Activated CD4-positive, alpha-beta T cell treated with anti-CD3 and anti-CD28 coated beads, Interleukin-2, amount 50 U/mL, for 24 hours (primary cell): ENCODE data around the gene PRKCQ.

Experiments used
- DNase-seq, 2 donors: peaks; one replicate each; pipeline ENCODE4 v3.0.0-alpha.2; 2020; ENCODE audit warnings: low read depth in 1 of 2, low spot score in 1 of 2

PRKCQ gene

DNA sequence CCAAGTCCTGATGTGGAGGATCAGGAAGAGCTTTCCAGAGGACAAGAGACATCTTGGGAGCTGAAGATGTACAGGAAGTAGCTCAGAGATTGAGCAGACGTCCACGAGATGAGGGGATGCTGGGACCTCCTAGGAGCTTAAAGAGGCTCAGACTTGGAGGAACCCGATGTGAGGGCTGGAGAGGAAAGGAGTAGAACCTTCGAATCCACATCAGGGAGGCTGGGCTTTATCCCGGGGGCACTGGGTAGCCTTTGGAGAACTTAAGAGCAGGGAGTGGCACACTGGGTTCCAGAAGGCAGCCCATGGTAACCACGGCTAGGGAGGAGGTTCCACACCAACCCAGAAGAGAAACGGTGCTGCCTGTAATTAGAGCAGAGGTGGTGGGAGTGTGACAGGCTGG is 10.8 kb downstream of the PRKCQ start:
- DNase-seq, result no peak

DNA sequence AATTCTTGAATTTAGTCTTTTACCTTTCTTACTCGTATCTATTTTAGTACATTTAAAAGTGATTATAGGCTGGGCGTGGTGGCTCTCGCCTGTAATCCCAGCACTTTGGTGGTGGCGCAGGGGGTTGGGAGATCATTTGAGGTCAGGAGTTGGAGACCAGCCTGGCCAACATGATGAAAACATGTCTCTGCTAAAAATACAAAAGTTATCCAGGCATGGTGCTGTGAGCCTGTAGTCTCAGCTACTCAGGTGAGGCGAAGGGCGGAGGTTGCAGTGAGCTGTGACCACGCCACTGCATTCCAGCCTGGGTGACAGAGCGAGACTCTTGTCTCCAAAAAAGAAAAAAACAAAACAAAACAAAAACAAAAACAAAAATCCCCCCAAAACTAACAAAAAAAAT is 12.2 kb downstream of the PRKCQ start:
- DNase-seq, result no peak

DNA sequence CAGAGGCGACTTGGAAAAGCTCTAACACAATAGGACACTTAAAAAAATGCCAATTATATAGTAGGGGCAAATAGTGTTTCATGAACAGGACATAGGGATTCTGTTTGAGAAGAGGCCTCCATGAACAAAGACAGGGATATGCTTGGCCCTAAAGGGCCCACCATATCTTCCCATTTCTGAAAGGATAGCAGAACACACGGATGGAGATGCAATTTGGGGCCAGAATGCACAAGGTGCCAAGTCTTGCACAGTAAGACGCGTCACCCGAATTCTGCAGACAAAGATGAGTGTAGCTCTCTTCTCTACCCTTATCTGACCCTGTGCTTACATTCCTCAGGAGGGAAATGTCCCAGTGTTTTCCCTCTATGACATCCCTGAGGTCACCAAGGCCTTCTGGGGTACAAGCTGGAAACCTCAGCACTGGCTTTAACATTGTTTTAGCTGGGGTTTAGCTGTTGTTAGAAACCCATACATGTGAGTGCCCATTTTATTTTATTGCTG is 12.8 kb downstream of the PRKCQ start:
- DNase-seq, result no peak

DNA sequence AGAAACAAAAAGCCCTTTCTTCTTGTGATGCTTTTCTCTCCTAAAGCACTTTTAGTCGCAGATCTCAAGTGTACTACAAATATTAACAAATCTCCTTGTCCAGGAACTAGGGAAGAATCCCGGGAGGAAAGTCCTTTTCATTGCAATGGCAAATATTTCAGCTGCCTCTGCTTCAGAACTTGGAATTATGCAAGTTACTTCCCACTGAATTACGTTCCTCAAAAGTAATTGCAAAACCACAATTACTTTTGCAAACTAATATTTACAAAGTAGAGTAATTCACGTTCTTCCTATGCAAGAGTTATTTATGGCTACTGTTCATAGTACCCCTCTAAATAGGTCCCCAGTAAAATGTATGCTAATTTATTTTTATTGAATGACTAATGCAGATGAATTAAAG is 14.5 kb downstream of the PRKCQ start:
- no peak for DNase-seq

DNA sequence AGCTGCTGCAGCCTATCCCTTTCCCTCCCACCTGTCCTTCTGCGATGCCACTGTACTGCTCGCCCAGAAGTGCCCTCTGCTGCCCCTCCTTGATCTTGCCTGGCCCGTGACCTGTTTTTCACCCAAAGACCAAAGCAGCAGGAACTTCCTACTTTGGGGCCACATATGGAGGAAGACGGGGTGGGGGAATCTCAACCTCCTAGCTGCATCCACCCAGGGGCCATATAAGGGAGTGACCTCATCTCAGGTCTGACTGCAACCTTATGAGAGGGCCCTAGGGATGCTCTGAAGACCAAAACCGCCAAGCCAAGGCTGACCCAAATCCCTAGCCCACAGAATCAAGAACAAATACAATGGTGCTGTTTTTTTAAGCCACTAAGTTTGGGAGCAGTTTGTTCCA is 15.7 kb downstream of the PRKCQ start:
- no peak for DNase-seq

DNA sequence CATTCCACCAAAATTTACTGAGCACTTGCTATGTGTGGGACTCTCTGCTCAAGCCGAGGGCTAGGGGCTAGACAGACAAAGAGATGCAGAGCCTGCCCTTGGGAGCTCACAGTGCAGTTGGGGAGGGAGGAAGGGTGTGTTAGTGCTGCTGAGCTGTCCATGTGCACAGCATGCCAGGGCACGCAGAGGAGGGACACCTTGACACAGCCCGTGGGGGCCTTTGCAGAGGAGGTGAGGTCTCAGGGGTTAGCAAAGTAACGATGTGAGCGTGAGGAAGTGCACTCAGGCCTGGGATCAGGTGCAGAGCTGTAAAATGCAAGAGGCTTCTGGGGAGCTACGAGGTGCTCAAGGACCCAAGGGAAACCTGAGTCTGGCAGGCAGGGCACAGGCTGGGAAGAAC is 16.3 kb downstream of the PRKCQ start:
- no peak for DNase-seq

DNA sequence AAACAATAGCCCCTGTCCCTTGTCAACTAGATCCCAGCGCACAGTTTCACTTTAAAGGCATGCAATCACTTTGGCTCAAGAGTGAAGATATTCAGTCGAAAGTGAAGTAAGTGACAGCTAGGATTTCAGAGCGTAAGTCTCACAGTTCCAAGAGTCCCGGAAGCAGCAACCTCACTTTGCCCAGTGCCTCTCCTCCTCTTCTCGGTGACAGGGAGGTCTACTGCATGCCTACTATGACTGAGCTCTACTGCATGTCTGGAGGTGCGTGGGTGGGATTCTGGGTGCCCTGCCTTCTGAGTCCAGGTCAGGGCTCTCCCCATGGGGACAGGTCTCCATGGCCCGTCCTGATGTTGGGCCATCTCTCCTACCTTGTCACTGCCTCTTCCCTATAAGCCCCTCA is 17.0 kb downstream of the PRKCQ start:
- peak in 1 of 2 donors; percentile 27 for DNase-seq

DNA sequence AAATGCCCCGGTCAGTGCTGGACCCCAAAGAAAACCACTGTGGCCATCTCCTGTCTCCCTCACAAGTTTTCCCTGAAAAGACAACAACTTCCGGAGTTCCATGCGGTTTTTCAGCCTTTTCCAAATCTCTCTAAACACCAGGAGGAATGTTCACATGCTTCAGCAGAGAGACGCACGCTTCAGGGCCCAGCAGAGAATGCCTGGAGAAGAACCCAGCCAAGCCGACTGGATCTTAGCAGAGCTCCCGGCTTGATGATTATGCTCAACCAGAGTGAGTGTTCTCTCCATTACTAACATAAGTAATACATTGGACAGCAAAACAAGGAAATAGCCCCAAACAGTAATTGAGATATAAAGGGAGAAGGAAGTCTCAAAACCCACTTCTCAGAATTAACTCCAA is 17.9 kb downstream of the PRKCQ start:
- DNase-seq, result no peak

DNA sequence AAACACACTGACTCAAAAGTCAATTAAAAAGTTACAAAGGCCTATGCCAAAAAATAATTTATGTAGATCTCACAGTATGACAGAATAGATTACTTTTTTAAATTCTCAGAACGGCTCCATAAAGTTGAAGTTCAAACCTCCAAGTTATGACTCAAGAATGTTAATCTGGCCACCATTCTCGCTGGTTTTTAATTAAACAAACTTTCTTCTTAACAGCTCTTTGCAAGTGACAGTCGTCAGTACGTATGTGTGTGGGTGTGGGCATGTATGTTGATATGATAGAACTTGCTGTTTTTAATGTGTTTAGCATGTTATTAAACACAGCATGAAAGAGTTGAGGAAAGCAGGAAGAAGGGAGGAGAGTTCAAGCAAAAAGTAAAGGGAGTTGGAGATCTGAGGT is 18.5 kb downstream of the PRKCQ start:
- no peak for DNase-seq

DNA sequence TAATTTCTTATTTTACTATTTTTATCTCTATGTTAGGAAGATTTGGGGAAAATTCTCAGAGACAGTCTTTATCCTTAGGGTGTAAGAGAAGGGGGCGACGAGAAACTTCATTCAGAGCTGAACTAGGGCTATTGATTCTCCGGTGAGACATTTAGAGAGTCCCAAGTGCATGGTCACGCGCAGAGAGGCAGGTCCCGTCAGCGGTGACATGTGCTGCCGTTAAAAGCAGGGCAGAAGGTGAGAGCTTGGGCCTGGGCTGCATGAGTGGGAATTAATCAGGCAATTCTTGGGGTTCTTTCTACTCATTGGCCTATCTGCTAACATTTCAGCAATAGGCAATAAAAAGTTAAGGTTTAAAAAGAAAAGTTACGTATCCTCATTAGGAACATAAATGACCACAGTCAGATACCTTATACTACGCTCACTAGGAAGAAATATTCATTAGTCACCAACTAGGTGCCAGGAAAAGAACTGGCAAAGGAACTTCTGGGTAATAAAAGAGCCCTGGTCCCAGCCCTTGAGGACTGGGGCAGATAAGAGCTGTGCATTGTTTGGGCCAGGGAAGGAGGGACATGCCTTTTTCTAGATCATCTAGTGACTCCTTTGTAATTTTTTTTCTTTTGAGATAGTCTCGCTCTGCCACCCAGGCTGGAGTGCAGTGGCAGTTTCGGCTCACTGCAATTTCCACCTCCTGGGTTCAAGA is 21.2 kb downstream of the PRKCQ start:
- no peak for DNase-seq

DNA sequence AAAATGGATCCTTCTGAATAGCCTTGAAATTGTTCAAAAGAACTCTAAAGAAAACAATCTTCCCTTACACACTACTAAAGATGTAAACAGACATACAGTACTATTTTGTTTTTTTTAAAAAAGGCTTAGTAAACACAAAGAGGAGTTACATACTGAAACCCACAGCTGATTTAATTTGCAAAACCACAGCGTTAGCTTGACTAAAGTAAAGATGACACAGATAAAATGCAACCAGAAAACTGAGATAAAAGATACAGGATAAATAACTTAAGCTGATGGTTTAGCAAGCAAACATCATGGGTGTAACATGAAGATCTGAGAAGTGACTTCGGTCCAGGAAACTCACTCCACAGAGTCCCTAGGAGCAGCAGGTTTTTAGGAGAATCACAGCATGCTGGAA is 21.8 kb downstream of the PRKCQ start:
- DNase-seq, result no peak

DNA sequence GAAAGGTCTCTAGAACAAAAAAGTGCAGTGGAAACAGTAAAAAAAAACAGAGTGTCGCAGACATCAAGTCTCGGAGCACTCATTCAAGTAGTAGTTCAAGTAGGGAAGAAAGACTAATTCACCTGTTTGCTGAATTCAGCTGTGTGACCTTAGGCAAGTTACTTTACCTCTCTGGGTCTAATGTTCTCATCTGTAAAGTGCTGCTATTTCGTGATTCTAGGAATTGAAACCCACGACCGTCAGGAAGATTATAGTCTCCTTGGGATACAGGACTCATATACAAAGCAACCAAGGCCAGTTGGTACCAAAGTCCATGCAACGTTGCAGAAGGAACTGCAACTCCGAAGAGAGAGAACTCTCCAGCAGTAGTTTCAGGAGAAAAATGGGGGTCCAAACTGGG is 26.1 kb downstream of the PRKCQ start:
- DNase-seq, result no peak

DNA sequence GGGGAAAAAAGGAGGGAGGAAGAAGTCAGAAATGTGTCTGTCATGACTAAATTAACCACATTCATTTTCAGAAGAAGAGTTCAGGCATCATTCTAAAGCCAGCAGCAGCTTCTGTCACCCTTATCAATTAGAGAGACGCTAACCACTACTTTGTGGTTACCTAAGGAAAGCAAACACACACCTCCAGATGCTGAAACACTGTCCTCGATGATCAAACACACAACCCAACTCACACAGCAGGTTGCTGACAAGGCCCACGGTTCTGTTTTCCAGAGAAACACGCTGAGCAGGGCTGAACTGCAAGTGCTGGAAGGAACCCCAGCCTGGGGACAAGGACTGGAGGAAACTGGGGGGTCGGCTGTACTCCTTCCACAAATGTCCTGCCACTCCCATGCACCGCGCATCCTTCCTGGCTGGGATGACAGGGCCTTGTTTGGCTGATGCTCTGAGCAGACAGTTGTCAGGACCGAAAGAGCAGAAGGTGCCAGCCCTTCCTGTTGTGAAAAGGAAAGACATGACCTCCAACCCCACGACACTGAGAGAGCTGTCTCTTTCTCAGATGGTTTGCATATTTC is 36.6 kb downstream of the PRKCQ start:
- DNase-seq, result peak; percentile 23 to 54

DNA sequence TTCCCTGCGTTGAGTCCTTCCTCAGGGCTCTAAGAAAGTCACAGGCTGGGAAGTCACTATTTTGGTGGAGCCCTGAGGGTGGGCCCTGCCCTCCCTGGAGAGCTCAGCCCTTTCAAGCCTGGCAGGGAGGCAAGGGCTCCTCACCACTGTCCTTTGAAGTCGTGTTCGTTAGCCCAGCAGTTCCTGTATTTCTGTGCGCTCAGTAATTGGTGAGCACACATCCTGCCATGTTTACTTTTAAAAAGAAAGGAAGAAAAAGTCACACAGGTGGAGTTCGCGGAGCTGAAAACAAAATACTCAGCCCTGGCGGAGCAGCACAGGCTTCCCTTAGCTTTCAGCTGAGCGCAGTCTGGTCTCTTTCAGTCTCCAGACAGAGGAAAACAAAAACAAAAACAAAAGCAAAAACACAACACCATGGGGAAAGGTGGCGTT is 37.1 kb downstream of the PRKCQ start:
- no peak for DNase-seq

DNA sequence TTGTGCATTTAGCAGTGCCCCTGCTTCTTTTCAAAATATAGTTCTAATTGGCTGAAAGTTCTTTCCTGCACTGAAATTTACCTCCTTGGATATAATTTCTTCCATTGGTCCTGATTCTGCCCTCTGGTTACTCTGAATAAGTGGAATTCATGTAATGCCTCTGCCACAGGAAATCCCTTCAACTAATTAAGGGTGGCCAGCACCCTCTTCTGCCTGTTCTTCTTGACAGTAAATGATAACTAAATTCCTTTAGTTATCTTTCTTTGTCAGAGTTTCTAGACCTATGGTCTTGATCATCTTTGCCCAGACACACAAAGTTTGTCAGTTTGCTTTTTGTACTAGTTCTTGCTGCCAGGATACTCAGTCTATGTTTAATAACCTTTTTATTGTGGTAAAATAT is 40.2 kb downstream of the PRKCQ start:
- no peak for DNase-seq

DNA sequence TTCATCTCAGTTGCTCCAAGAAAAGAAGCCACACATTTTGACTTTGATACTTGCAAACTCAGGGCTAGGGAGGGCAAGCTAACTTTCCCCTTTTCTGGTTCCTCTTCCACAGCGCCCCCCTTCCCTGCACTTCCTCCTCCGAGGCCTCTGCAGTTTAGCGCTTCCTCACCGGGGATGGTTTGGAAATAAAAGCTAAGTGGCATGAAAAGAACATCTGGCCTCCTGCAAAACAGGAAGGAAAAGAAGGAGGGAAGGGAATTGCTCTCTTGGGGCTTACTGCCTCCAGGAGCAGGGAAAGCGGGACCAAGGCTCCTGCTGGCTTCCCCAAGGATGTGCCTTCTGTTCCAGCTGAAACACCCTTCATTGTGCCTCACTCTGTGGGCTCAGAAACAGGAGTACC is 42.3 kb downstream of the PRKCQ start:
- DNase-seq, result no peak

DNA sequence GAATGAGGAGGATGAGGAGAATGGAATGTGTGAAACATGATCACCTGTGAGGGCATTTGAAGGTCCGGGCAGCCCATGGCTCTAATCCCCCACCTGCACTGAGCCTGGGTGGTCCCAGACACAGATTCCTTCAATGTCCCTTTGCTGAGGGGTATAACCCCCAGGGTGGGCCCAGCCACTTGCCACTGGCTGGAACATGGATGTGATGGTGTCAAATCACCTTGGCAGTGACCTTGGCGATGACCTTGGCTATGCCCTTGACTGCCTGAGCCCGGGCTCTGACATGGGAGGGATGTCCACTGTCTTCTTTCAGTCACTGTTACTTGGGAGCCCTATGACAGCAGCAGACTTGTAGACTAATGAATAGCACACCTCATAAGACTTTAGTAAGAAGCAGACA is 44.0 kb downstream of the PRKCQ start:
- DNase-seq, result no peak

DNA sequence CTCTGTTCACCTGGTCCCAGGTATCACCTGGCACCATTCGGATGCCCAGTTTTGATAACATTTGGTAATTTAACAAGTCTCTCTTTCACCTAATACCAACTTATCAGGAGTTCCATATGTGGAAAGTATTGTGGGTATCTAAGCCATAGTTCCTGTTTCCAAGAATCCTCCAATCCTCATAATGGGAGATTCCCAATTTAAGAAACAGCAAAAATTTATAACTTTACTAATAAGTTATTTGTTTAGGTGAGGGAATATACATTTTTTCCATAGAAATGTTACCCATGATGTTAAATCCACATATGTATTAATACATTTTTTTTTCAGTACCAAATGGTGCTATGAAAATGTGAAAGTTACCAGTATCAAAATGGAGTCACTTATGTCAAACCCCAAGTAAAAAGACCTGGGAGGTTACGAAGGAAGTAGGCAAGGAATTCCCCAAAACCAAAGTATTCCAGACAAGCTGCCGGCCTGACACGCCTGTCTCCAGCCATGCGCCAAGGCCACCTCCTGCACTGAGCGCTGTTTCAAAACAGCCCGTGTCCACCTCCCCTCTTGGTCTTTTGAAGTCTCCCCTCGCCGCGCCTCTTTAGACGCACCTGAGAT is 44.8 kb downstream of the PRKCQ start:
- no peak for DNase-seq

DNA sequence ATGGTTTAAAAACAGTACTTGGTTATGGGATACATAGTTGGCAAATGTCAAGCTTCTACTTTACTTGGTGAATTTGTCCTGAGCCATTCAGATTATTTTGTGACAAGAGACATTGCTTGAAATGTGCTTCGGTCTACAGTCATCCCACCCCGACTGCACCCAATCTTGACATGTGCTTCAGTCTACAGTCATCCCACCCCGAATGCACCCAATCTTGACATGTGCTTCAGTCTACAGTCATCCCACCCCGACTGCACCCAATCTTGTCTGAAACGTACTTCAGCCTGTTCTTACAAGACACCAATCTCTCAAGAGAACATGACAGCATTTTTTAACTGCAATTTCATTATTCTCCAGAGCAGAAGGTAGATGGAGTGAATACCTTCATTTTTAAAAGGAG is 47.8 kb downstream of the PRKCQ start:
- DNase-seq, result no peak

DNA sequence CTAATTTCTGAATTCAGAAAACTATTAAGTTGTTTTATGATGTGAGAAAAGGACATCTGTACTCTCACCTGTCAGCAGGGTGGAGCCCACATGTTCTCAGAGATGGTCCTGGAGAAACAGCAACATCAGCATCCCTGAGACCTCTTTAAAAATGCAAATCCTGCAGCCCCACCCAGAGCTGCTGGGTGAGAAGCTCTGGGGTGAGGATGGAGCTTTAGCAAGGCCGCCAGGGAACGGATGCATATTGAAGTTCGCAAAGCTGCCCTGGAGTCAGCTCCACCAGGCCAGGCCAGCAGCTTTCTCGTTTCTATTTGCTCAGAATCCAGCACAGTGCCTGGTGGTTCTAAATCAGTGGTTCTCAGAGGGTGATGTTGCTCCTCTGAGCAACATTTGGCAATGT is 49.1 kb downstream of the PRKCQ start:
- no peak for DNase-seq

DNA sequence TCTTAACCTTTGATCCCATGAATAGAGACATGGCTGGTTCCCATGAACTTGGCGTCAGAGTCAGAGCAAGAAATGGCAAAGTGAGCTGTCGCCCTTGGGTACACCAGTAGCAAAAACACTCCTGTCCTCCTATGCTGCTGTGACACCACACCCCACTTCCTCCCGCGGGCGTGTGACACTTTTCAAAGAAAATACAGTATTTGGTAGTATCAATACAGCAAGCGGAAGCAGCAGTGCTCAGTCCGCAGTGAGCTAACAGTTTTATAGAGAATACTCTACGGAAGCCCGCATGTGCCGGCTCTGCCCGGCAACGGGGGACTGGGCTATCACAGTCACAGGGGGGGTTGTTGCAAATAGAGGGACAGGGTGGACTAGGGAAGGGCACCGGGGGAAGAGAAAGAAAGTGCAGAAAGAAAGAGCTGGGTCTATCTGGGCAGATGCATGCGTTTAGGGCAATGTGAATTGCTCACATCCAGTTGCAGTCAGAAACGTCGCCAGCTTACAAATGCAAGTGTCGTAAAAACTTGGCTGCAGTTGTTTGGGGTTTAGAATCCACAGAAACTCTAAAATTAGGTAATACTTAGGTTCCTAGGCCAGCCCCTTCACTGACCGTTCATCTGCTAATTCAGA is 49.8 kb downstream of the PRKCQ start:
- DNase-seq, result peak; percentile 45 to 66
